ENCODE results near the gene CYB561D2. TPM values are rescaled to one million over a fixed set of nuclear protein-coding genes. Genes with fewer than 3 reads are reported as not detected.

Gene CYB561D2
- total RNA-seq, 2 experiments from 2014 or later, result 17.8 to 20.1 TPM

GRCh38 chr3:50345008-50345407 lies 5.7 kb upstream of the CYB561D2 start:
- H3K9me3 Mint-ChIP-seq, result no peaks in the 10 kb centered on the region
- POLR2A ChIA-PET, result no interaction called here
- peaks cover 41% of the 10 kb centered on the region for H3K4me1 Mint-ChIP-seq (ENCODE audit: low read depth)
- DNase-seq, result no peak
- H3K36me3 Mint-ChIP-seq, result peaks cover 15% of the 10 kb centered on the region
- no peak overlapping the region for H3K4me3 Mint-ChIP-seq
- CTCF ChIA-PET, result interaction anchor here (1.0 to 1.1 kb wide), 2 partner anchors 12 to 197 kb away, joined by 3 to 4 read pairs; no protein-coding TSS in a partner anchor
- H3K27ac Mint-ChIP-seq, result no peak overlapping the region
- no peaks in the 10 kb centered on the region for H3K27me3 Mint-ChIP-seq
- intact Hi-C loops (cut with micrococcal nuclease), result no loop called here

- no peaks in the 10 kb centered on the region for H3K27me3 Mint-ChIP-seq
- CTCF ChIA-PET, result interaction anchor here (1.0 to 1.3 kb wide), 2 partner anchors 38 to 197 kb away, joined by 3 to 4 read pairs; no protein-coding TSS in a partner anchor
- H3K36me3 Mint-ChIP-seq, result peaks cover 14% of the 10 kb centered on the region
- POLR2A ChIA-PET, result interaction anchor here (1.0 to 5.7 kb wide), 2 partner anchors 7 to 227 kb away, joined by 3 to 93 read pairs; partner anchors contain the start of gene RASSF1
- H3K4me3 Mint-ChIP-seq, result peak within 1 kb of the TSS; percentile 53
- intact Hi-C loops (cut with micrococcal nuclease), result no loop called here
- no peak within 1 kb of the TSS for H3K27ac Mint-ChIP-seq
- H3K4me1 Mint-ChIP-seq (ENCODE audit: low read depth), result peaks cover 46% of the 10 kb centered on the region
- peak; percentile 85 for DNase-seq
- H3K9me3 Mint-ChIP-seq, result no peaks in the 10 kb centered on the region
Measured at GRCh38 chr3:50345586-50346234, 5.0 kb upstream of the CYB561D2 start, which contains the start of gene ZMYND10. ZMYND10 (minus strand) TSS chr3:50345732; CDS start chr3:50345579, 153 bp downstream.

GRCh38 chr3:50347187-50347813 lies 3.4 kb upstream of the CYB561D2 start:
- Mint-ChIP-seq H3K4me1 (ENCODE audit: low read depth) (peaks cover 51% of the 10 kb centered on the region), H3K4me3 (no peak overlapping the region), H3K36me3 (peaks cover 14% of the 10 kb centered on the region), H3K27ac (peak overlapping the region; percentile 38), H3K27me3 (no peaks in the 10 kb centered on the region), H3K9me3 (no peaks in the 10 kb centered on the region)
- CTCF ChIA-PET, result interaction anchor here (0.7 to 4.9 kb wide), 10 partner anchors 10 to 269 kb away, joined by 3 to 39 read pairs (median 4); partner anchors contain the start of gene TMEM115
- intact Hi-C loops (cut with micrococcal nuclease), result loop anchor here (1.0 kb wide), 1 partner anchor 195 kb away; no protein-coding TSS in a partner anchor
- POLR2A ChIA-PET, result interaction anchor here (1.2 to 5.7 kb wide), 3 partner anchors 9 to 222 kb away, joined by 3 to 93 read pairs (median 4); partner anchors contain the start of genes HEMK1 and RASSF1
- peak; percentile 83 for DNase-seq

GRCh38 chr3:50350213-50350526 lies 492 bp upstream of the CYB561D2 start:
- CTCF ChIA-PET, result interaction anchor here (1.0 to 4.9 kb wide), 9 partner anchors 10 to 266 kb away, joined by 3 to 39 read pairs (median 5); partner anchors contain the start of genes HYAL3, NAA80 and RASSF1
- no peak for DNase-seq
- Mint-ChIP-seq H3K27me3 (no peaks in the 10 kb centered on the region), H3K9me3 (no peaks in the 10 kb centered on the region), H3K4me1 (ENCODE audit: low read depth) (peaks cover 57% of the 10 kb centered on the region), H3K36me3 (peaks cover 18% of the 10 kb centered on the region), H3K4me3 (peak overlapping the region; percentile 94), H3K27ac (peak overlapping the region; percentile 97)
- POLR2A ChIA-PET, result interaction anchor here (0.9 to 5.7 kb wide), 8 partner anchors 8 to 221 kb away, joined by 3 to 93 read pairs (median 4); partner anchors contain the start of genes C3orf18, HYAL3, NAA80 and RASSF1
- intact Hi-C loops (cut with micrococcal nuclease), result loop anchor here (1.0 to 10.0 kb wide), 5 partner anchors 13 to 1155 kb away; partner anchors contain the start of genes CISH, DCAF1 and RBM15B

- Mint-ChIP-seq H3K27ac (peak overlapping the region; percentile 97), H3K27me3 (no peaks in the 10 kb centered on the region), H3K36me3 (peaks cover 21% of the 10 kb centered on the region), H3K4me1 (ENCODE audit: low read depth) (peaks cover 62% of the 10 kb centered on the region), H3K9me3 (no peaks in the 10 kb centered on the region), H3K4me3 (peak overlapping the region; percentile 94)
- intact Hi-C loops (cut with micrococcal nuclease), result loop anchor here (1.0 to 10.0 kb wide), 5 partner anchors 8 to 1153 kb away; partner anchors contain the start of genes CISH, DCAF1, RBM15B and TMEM115
- POLR2A ChIA-PET, result interaction anchor here (0.9 to 5.7 kb wide), 6 partner anchors 8 to 218 kb away, joined by 3 to 93 read pairs (median 4); partner anchors contain the start of genes HEMK1, HYAL3, NAA80 and RASSF1
- CTCF ChIA-PET, result interaction anchor here (0.7 to 4.9 kb wide), 5 partner anchors 11 to 219 kb away, joined by 3 to 39 read pairs (median 5); partner anchors contain the start of gene RASSF1
- DNase-seq, result peak; percentile 29
Measured at GRCh38 chr3:50351323-50351697, 648 bp downstream of the CYB561D2 start.

- H3K27me3 Mint-ChIP-seq, result no peaks in the 10 kb centered on the region
- no peaks in the 10 kb centered on the region for H3K9me3 Mint-ChIP-seq
- CTCF ChIA-PET, result interaction anchor here (1.2 to 2.9 kb wide), 3 partner anchors 8 to 15 kb away, joined by 4 to 16 read pairs (median 7); partner anchors contain the start of gene RASSF1
- peak overlapping the region; percentile 58 for H3K27ac Mint-ChIP-seq
- POLR2A ChIA-PET, result interaction anchor here (0.9 to 2.2 kb wide), 3 partner anchors 12 to 257 kb away, joined by 3 to 16 read pairs (median 7); partner anchors contain the start of gene RASSF1
- peaks cover 22% of the 10 kb centered on the region for H3K36me3 Mint-ChIP-seq
- DNase-seq, result peak; percentile 40
- H3K4me1 Mint-ChIP-seq (ENCODE audit: low read depth), result peaks cover 69% of the 10 kb centered on the region
- intact Hi-C loops (cut with micrococcal nuclease), result loop anchor here (5.0 to 10.0 kb wide), 3 partner anchors 260 to 1152 kb away; partner anchors contain the start of genes CISH, DCAF1 and RBM15B
- H3K4me3 Mint-ChIP-seq, result no peak overlapping the region
Measured at GRCh38 chr3:50352781-50353180, 2.1 kb downstream of the CYB561D2 start.

GRCh38 chr3:50353245-50354004 lies 2.8 kb downstream of the CYB561D2 start:
- Mint-ChIP-seq H3K4me1 (ENCODE audit: low read depth) (peaks cover 69% of the 10 kb centered on the region), H3K36me3 (peaks cover 23% of the 10 kb centered on the region), H3K9me3 (no peaks in the 10 kb centered on the region), H3K27me3 (no peaks in the 10 kb centered on the region), H3K4me3 (no peak overlapping the region), H3K27ac (peak overlapping the region; percentile 58)
- no peak for DNase-seq
- intact Hi-C loops (cut with micrococcal nuclease), result loop anchor here (5.0 to 10.0 kb wide), 3 partner anchors 259 to 1151 kb away; partner anchors contain the start of genes CISH, DCAF1 and RBM15B
- ChIA-PET POLR2A (interaction anchor here (0.9 to 2.2 kb wide), 4 partner anchors 13 to 257 kb away, joined by 3 to 16 read pairs (median 4); partner anchors contain the start of genes RASSF1 and TUSC2), CTCF (interaction anchor here (0.6 to 2.9 kb wide), 6 partner anchors 8 to 32 kb away, joined by 3 to 16 read pairs (median 4); partner anchors contain the start of gene RASSF1)

- no peaks in the 10 kb centered on the region for H3K9me3 Mint-ChIP-seq
Measured at GRCh38 chr3:50354186-50354764, 3.6 kb downstream of the CYB561D2 start.

GRCh38 chr3:50354850-50355249 lies 4.2 kb downstream of the CYB561D2 start:
- H3K36me3 Mint-ChIP-seq, result peaks cover 24% of the 10 kb centered on the region
- H3K27me3 Mint-ChIP-seq, result no peaks in the 10 kb centered on the region
- intact Hi-C loops (cut with micrococcal nuclease), result loop anchor here (5.0 to 10.0 kb wide), 4 partner anchors 212 to 1150 kb away; partner anchors contain the start of genes C3orf18, CISH, DCAF1 and HEMK1
- H3K27ac Mint-ChIP-seq, result no peak overlapping the region
- CTCF ChIA-PET, result interaction anchor here (1.0 to 2.9 kb wide), 3 partner anchors 14 to 1080 kb away, joined by 3 to 16 read pairs (median 7); partner anchors contain the start of gene RASSF1
- no peak overlapping the region for H3K4me3 Mint-ChIP-seq
- peaks cover 59% of the 10 kb centered on the region for H3K4me1 Mint-ChIP-seq (ENCODE audit: low read depth)
- no peaks in the 10 kb centered on the region for H3K9me3 Mint-ChIP-seq
- no peak for DNase-seq
- POLR2A ChIA-PET, result interaction anchor here (1.2 to 2.2 kb wide), 2 partner anchors 17 to 62 kb away, joined by 4 to 16 read pairs; partner anchors contain the start of gene IFRD2

More at GRCh38 chr3:50354186-50354764, 3.6 kb downstream of the CYB561D2 start:
- no peak for DNase-seq
- intact Hi-C loops (cut with micrococcal nuclease), result loop anchor here (5.0 to 10.0 kb wide), 3 partner anchors 258 to 1151 kb away; partner anchors contain the start of genes CISH, DCAF1 and RBM15B
- ChIA-PET POLR2A (interaction anchor here (1.0 to 2.2 kb wide), 4 partner anchors 13 to 61 kb away, joined by 3 to 16 read pairs (median 4); partner anchors contain the start of genes IFRD2, RASSF1 and TUSC2), CTCF (interaction anchor here (0.9 to 2.9 kb wide), 5 partner anchors 11 to 1080 kb away, joined by 3 to 16 read pairs (median 4); partner anchors contain the start of gene RASSF1)
- Mint-ChIP-seq H3K4me1 (ENCODE audit: low read depth) (peaks cover 61% of the 10 kb centered on the region), H3K4me3 (no peak overlapping the region), H3K36me3 (peaks cover 22% of the 10 kb centered on the region), H3K27ac (no peak overlapping the region), H3K27me3 (no peaks in the 10 kb centered on the region)

All from activated CD4-positive, alpha-beta memory T cell treated with anti-CD3 and anti-CD28 coated beads for 36 hours (primary cell).